GM08714 (cell line): ENCODE measurements around the gene EME2.

Experiments
- H3K4me3 ChIP-seq: fragments of 200-500 bp; sonication (Bioruptor generic); 2 replicates; pipeline ENCODE4 v1.5.1; 2014; ENCODE audit warnings: mild to moderate bottlenecking, low read length, inconsistent platforms
- ZNF274 ChIP-seq: IDR thresholded peaks from 2 replicates; pipeline ENCODE4 v1.6.1; 2012; ENCODE audit warnings: mild to moderate bottlenecking, low read depth, low read length

The EME2 gene

GRCh38 chr16:1757714-1758461 lies 14.7 kb upstream of the EME2 start:
- H3K4me3 ChIP-seq, result no peak overlapping the region
- no peak for TF ChIP-seq ZNF274

- no peak overlapping the region for H3K4me3 ChIP-seq
- TF ChIP-seq ZNF274, result no peak
Observed at GRCh38 chr16:1758923-1759322, 13.7 kb upstream of the EME2 start.

GRCh38 chr16:1759511-1759910 lies 13.1 kb upstream of the EME2 start:
- no peak for TF ChIP-seq ZNF274

GRCh38 chr16:1760911-1761310 lies 11.7 kb upstream of the EME2 start:
- no peak for TF ChIP-seq ZNF274
- H3K4me3 ChIP-seq, result no peak overlapping the region

More at GRCh38 chr16:1759511-1759910, 13.1 kb upstream of the EME2 start:
- H3K4me3 ChIP-seq, result no peak overlapping the region

- TF ChIP-seq ZNF274, result no peak
- no peak overlapping the region for H3K4me3 ChIP-seq
Observed at GRCh38 chr16:1761751-1762150, 10.9 kb upstream of the EME2 start.

- H3K4me3 ChIP-seq, result no peak overlapping the region
- TF ChIP-seq ZNF274, result no peak
Observed at GRCh38 chr16:1762196-1762878, 10.3 kb upstream of the EME2 start.

GRCh38 chr16:1762879-1763520 lies 9.6 kb upstream of the EME2 start:
- no peak for TF ChIP-seq ZNF274

GRCh38 chr16:1763521-1764511 lies 8.8 kb upstream of the EME2 start:
- no peak overlapping the region for H3K4me3 ChIP-seq
- TF ChIP-seq ZNF274, result no peak

More at GRCh38 chr16:1762879-1763520, 9.6 kb upstream of the EME2 start:
- H3K4me3 ChIP-seq, result no peak overlapping the region

GRCh38 chr16:1764971-1765370 lies 7.6 kb upstream of the EME2 start:
- no peak for TF ChIP-seq ZNF274

GRCh38 chr16:1765826-1766225 lies 6.8 kb upstream of the EME2 start:
- no peak overlapping the region for H3K4me3 ChIP-seq
- no peak for TF ChIP-seq ZNF274

More at GRCh38 chr16:1764971-1765370, 7.6 kb upstream of the EME2 start:
- H3K4me3 ChIP-seq, result no peak overlapping the region

GRCh38 chr16:1766231-1766630 lies 6.4 kb upstream of the EME2 start:
- no peak overlapping the region for H3K4me3 ChIP-seq
- no peak for TF ChIP-seq ZNF274

- no peak overlapping the region for H3K4me3 ChIP-seq
- no peak for TF ChIP-seq ZNF274
Observed at GRCh38 chr16:1766701-1767100, 5.9 kb upstream of the EME2 start.

- no peak overlapping the region for H3K4me3 ChIP-seq
- TF ChIP-seq ZNF274, result no peak
Observed at GRCh38 chr16:1767116-1767994, 5.3 kb upstream of the EME2 start.
